Transverse colon (tissue), 4 donors: ENCODE measurements around the gene DLAT.

Experiments
- EP300 ChIP-seq: sonication (generic); formaldehyde crosslinking; IDR thresholded peaks from one replicate; pipeline ENCODE4 v1.6.1; 2017; ENCODE audit warnings: antibody characterized with exemption, low read depth
- POLR2A ChIP-seq: fragments of 450-650 bp; IDR thresholded peaks from one replicate; pipeline ENCODE4 v1.6.1; 2016; ENCODE audit warnings: antibody characterized with exemption, mild to moderate bottlenecking, moderate library complexity
- POLR2AphosphoS5 ChIP-seq, 3 donors: sonication (generic); formaldehyde crosslinking; IDR thresholded peaks; one replicate each; pipeline ENCODE4 v1.6.1; 2016; ENCODE audit warnings: antibody characterized with exemption in 3 of 3
- TF ChIP-seq, protein P1 (sequence below), 5 experiments: fragments of 200-600 bp in 3 of 5; fragments of 450-650 bp in 2 of 5; sonication (generic) in 3 of 5; IDR thresholded peaks; 1 replicate in 2 of 5; 2 replicates in 3 of 5; pipeline ENCODE4 v1.5.1; 2016 to 2017; ENCODE audit warnings: antibody characterized with exemption in 5 of 5, inconsistent platforms in 3 of 5, mild to moderate bottlenecking in 2 of 5, moderate library complexity in 1 of 5

DNA sequence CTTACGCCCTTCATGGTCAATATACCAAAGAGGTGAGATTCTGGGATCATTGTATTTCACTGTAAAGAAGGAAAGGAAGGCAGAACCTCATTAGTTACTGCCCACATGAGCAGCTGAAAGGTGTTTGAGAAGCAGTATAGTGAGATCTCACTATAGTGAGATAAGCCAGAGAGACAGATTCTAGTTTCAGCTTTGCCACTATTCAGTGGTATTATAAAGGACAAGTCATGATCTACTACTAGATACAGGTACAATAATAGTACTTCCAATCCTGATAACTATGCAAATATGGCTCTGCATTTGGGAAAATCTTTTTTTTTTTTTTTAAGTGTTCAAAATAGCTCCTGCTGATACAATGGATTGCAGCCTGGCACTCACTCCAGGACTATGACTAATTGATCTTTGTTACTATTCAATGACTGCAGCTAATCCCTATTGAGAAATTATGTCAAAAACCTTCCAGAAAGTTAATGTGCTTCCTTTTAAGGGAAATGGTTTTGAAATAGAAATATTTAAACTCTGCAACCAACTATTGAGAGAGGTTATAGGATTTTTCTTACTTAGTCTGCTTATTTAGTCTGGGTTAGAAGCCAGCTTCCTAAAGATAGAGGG lies 8.3 kb upstream of the DLAT start:
- TF ChIP-seq EP300 (no peak), POLR2A (no peak), POLR2AphosphoS5 (IDR thresholded peaks at IDR 0.05) (peak in 1 of 3 donors; percentile 28)
- TF ChIP-seq, protein P1, sequence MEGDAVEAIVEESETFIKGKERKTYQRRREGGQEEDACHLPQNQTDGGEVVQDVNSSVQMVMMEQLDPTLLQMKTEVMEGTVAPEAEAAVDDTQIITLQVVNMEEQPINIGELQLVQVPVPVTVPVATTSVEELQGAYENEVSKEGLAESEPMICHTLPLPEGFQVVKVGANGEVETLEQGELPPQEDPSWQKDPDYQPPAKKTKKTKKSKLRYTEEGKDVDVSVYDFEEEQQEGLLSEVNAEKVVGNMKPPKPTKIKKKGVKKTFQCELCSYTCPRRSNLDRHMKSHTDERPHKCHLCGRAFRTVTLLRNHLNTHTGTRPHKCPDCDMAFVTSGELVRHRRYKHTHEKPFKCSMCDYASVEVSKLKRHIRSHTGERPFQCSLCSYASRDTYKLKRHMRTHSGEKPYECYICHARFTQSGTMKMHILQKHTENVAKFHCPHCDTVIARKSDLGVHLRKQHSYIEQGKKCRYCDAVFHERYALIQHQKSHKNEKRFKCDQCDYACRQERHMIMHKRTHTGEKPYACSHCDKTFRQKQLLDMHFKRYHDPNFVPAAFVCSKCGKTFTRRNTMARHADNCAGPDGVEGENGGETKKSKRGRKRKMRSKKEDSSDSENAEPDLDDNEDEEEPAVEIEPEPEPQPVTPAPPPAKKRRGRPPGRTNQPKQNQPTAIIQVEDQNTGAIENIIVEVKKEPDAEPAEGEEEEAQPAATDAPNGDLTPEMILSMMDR (IDR thresholded peaks at IDR 0.05) = no peak
